ENCODE data around the gene TAF1.
"Not testable (repeated sequence)": the region's sequence is repeated elsewhere in the genome, so short reads cannot be mapped to it uniquely, and the experiment has no call there.

TAF1 gene

DNA sequence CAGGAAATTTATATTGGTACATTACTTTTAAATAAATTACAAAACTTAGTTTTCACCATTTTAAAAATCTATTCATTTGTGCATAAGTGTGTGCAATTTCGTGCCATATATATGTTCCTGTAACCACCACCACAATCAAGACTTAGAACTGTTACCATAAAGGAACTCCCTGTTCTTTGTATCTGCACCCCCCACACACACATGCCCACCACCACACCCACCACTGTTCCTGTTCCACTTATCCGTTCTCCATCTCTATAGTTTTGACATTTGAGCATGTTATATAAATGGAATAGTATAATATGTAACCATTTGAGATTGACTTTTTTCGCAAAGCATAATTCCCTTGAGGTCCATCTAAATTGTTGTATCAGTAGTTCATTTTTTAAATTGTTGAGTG lies 73.7 kb downstream of the TAF1 start:
- no peak for DNase-seq

DNA sequence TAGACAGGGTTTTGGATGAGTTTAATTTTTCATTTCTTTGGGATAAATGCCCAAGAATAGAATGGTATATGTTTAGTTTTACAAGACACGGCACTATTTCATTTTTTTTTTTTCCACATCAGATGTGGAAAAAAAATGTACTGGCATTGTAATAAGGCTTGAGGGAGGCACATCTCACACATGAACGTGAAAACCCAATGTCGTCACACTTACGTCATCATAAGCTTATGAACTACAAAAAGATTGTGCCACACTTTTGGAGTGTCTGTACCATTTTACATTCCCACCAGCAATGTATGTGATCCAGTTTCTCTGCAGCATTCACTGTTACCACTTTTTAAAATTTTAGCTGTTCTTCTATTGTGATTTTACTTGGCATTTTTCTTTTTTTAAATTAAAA lies 74.2 kb downstream of the TAF1 start:
- no peak for DNase-seq

DNA sequence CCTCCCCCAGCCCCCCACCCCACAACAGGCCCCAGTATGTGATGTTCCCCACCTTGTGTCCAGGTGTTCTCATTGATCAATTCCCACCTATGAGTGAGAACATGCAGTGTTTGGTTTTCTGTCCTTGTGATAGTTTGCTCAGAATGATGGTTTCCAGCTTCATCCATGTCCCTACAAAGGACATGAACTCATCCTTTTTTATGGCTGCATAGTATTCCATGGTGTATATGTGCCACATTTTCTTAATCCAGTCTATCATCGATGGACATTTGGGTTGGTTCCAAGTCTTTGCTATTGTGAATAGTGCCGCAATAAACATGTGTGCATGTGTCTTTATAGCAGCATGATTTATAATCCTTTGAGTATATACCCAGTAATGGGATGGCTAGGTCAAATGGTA lies 75.7 kb downstream of the TAF1 start:
- not testable (repeated sequence) for DNase-seq

DNA sequence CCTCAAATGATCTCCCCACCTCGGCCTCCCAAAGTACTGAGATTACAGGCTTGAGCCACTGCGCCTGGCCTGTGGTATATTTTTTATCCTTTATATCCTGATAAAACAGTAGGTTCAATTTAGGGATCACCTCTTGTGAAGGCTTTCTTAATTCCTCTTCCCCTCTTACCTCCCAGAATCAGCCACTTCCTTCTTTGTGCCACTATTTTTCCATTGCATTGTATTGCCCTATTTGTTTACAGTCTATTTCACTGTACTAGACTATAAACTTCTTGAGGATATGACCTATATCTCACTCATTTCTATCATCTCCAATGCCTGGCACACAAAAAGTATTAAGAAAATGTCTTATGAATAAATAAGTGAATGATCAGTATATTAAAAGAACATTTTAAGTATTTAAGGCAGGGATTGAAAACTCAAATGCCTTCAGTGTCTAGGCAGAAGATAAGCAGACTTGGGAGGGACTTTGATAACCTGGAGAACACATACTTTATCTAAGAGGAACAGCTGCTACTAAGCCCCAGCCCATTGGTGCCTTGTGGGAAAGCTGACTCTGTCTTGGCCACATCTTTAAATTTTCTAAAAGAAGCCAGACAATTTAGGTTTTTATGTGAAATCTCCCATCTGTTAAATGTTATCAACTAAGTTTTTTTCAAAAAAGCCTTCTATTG lies 84.4 kb downstream of the TAF1 start:
- DNase-seq, result no peak

DNA sequence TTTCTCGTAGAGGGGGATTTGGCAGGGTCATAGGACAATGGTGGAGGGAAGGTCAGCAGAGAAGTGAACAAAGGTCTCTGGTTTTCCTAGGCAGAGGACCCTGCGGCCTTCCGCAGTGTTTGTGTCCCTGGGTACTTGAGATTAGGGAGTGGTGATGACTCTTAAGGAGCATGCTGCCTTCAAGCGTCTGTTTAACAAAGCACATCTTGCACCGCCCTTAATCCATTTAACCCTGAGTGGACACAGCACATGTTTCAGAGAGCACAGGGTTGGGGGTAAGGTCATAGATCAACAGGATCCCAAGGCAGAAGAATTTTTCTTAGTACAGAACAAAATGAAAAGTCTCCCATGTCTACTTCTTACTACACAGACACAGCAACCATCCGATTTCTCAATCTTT lies 85.4 kb downstream of the TAF1 start:
- DNase-seq, result not testable (repeated sequence)

DNA sequence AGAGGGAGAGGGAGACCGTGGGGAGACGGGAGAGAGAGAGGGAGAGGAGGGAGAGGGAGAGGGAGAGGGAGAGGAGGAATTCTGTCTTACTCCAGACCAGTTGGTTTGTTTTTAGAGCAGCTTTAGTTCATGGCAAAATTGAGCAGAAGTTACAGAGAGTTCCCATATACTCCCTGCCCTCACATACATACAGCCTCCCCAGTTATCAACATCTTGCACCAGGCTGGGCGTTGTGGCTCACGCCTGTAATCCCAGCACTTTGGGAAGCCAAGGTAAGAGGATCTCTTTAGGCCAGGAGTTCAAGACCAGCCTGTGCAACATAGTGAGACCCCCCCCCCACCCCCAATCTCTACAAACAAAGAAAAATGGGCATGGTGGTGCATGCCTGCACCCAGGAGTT lies 86.9 kb downstream of the TAF1 start:
- no peak for DNase-seq

DNA sequence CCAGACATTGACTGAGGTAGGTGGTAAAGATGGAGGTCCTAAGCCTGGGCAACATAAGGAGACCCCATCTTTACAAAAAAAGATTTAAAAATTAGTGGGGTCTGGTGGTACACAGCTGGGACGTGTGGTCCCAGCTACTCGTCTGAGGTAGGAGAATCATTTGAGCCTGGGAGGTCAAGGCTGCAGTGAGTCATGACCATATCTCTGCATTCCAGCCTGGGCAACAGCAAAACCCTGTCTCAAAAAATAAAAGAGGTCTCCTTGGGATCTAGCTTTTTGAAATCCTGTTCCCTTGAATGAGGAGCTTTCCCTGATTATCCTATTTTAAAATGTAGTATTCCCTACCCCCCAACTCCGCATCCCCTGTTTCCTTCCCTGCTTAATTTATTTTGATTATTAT lies 88.1 kb downstream of the TAF1 start:
- no peak for DNase-seq

DNA sequence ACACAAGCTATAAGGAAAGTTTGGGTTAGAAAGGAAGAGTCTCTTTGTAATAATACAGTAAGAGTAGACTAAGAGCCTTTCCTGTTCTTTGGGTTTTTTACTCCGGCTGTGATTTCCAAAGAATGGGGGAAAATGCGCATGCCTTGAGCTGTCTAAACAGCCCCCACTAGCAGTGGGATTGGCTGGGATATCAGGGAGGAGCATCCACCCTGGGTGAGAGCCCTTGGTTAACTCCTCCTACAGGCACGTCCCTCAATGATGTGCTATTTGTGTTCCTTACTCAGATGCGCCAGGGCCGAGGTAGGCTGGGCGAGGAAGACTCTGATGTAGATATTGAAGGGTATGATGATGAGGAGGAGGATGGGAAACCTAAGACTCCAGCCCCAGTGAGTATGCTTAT lies 92.7 kb downstream of the TAF1 start:
- no peak for DNase-seq

DNA sequence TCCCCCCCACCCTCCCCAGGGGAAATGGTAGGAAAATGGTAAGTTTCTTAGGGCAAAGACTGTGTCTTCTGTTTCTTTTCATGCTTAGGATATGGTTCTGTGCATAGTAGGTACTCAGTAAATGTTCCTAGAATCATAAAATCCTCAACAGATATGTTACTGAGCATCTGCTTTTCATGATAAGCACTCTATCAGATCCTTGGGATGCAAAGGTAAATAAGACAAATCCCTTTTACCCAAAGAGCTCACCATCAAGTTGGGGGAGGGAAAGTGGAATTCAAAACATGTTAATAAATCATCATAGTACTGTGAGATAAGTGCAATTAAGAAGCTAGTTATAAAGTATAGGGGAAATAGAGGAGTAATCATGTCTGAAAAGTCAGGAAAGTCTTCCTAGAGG lies 98.8 kb downstream of the TAF1 start:
- no peak for DNase-seq

DNA sequence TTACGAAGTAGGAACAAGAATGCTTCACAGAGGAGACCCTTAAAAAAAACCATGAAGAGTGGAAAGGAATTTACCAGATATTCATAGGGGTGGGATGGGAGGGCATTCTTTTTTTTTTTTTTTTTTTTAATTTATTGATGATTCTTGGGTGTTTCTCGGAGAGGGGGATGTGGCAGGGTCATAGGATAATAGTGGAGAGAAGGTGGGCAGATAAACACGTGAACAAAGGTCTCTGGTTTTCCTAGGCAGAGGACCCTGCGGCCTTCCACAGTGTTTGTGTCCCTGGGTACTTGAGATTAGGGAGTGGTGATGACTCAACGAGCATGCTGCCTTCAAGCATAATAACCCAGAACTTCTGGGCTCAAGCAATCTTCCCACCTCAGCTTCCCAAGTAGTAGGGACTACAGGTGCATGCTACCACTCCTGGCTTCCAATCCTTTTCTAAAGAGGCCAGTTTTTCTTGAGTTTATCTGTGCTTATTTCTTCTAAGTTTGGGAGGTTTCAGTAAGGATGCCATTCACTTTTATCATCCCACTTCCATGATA lies 100.9 kb downstream of the TAF1 start:
- DNase-seq, result no peak

DNA sequence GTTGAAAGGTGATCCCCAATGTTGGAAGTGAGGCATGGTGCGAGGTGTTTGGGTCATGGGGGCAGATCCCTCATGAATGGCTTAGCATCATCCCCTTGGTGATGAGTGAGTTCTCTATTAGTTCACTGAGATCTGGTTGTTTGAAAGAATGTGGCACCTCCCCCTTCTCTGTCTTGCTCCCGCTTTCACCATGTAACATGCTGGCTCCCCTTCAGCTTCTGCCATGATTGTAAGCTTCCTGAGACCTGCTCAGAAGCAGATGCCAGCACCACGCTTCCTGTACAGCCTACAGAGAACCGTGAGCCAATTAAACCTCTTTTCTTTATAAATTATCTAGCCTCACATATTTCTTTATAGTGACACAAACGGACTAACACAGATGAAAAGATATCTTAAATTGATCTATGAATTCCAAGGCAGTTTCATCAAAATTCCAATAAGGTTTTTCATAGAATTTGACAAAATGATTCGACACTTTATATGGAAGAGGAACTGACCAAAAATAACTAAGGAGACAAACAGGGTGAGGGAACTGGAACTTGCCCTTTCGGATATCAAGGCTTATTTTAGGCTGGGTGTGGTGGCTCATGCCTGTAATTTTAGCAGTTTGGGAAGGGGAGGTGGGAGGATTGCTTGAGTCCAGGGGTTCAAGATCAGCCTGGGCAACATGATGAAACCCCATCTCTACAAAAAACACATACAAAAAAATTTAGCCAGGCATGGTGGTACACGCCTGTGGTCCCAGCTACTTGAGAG lies 109.8 kb downstream of the TAF1 start:
- no peak for DNase-seq

DNA sequence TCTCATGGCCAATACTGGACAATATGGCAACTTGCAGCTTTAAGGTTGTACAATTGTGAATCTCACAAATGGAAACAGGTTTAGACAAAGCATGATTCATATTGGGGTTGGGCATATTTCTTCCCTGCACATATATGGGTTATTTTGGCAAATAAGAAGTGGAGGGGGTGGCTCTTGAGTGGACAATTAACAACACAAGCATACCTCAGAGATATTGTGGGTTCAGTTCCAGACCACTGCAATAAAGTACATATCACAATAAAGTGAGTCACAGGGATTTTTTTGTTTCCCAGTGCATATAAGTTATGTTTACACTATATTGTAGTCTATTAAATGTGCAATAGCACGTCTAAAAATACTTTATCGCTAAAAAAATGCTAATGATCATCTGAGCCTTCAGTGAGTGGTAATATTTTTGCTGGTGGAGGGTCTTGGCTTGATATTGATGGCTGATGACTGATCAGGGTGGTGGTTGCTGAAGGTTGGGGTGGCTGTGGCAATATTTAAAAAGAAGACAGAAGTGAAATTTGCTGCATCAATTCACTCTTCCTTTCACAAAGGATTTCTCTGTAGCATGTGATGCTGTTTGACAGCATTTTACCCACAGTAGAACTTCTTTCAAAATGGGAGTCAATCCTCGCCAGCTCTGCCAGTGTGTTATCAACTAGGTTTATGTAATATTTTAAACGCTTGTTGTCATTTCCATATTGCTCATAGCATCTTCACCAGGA lies 116.2 kb downstream of the TAF1 start:
- DNase-seq, result no peak

DNA sequence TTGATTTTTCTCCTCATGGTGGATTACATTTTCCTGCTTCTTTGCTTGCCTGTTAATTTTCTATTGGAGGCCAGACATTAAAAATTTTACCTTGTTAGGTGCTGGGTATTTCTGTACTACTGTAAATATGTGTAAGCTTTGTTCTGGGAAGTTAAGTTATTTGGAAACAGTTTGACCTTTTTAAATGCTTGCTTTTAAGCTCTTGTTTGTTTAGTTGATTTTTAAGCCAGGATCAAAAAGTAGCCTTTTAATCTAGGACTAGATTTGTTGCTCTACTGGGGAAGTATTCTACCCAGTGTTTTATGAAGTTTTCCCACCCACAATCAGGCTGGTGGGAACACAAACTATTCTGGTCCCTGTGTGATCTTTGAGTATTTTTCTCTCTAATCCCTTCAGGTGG lies 121.7 kb downstream of the TAF1 start:
- no peak for DNase-seq

DNA sequence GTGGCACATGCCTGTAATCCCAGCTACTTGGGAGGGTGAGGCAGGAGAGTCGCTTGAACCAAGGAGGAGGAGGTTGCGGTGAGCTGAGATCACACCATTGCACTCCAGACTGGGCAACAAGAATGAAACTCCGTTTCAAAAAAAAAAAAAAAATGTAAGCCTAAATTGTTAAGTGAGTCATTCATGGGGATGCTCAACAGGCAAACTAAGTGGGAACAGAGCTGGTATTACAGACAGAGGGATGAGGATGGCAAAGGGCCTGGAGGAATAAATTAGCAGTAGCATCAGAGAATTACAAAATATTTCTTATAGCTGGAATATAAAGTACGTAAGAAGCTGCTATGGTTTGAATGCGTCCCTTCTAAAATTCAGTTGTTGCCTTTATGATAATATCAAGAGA lies 123.4 kb downstream of the TAF1 start:
- no peak for DNase-seq

DNA sequence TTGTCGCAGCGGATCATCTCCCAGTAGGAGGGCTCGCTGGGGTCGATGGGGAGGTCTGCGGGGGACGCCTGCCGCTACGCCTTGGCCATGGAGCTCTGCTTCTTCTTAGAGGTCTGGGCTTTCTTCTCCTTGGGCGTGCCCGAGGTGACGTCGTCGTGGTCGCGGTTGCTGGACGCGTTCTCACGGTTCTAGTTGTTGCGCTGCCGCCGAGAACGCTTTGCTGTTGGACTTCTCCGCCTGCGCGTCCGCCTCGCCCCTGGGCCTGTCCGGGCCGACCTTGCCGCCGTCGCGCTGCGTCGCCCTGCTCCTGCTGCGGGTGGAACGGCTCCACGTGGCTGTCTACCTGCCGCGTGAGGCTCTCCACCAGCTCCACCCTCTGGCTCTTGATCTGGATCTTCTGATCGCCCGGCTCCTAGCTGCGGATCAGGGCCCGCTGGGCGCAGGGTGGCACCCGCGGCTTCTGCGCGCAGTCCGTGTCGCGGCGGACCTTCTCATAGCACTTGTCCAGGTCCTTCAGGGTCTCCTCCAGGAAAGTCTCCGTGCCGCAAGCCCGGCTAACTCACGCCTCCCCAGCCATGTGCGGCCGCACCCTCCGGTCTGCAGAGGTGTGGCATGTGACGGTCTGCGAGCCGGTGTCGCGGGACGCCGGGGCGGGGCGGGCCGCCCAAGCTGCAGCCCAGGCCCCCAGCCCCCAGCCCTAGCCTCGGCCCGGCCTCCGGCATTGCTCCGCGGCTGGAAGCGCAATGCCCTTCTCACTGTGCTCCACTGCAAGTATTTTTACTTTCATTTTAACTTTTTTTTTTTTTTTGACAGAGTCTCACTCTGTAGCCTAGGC lies 126.3 kb downstream of the TAF1 start:
- peak; percentile 26 for DNase-seq

DNA sequence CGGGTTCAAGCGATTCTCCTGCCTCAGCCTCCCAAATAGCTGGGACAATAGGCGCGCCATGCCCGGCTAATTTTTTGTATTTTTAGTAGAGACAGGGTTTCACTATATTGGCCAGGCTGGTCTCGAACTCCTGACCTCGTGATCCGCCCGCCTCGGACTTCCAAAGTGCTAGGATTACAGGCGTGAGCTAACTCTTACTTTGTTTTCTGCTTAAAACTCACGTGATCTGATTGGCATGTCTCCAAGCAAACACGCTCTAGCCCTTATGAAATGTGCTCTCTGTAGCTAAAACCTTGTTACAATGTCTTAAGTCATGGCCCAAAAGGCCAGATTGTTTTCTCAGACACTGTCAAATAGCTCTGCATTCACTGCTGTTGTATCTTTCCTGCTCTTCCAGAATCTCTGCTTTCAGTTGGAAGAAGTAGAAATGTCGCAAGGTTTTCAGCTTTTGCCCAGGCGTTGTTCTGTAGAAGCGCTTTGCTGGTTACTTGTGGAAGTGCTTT lies 127.0 kb downstream of the TAF1 start:
- no peak for DNase-seq

DNA sequence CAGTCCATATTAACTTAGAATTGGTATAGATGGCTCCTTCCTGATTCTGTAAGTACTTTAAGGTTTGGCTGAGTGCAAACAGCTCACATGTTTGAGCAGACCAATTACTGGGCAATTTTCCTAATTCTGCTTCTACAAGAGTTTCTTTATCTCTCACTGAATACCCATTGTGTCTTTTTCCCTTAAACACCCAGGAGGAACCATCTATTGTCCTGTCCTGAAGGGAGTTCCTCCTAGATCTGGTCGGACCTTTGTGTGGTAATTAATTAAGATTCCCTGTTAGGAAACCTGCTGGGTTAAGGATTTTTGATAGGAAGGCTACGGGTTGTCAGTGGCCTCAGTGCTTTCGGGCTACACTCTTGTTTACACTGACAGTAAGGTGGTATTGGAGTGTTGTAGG lies 129.8 kb downstream of the TAF1 start:
- not testable (repeated sequence) for DNase-seq

DNA sequence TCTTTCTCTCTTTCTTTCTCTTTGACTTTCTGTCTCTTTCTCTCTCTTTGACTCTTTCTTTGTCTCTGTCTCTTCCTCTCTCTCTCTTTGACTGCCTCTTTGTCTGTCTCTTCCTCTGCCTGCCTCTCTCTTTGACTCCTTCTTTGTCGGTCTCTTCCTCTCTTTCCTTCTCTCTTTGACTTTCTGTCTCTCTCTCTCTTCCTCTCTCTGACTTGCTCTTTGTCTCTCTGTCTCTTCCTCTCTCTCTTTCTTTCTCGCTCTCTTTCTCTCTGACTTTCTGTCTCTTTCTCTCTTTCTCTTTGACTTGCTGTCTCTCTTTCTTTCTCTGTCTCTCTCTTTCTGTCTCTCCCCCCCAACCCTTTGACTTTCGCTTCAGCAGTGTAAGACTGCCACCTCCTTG lies 130.3 kb downstream of the TAF1 start:
- no peak for DNase-seq

DNA sequence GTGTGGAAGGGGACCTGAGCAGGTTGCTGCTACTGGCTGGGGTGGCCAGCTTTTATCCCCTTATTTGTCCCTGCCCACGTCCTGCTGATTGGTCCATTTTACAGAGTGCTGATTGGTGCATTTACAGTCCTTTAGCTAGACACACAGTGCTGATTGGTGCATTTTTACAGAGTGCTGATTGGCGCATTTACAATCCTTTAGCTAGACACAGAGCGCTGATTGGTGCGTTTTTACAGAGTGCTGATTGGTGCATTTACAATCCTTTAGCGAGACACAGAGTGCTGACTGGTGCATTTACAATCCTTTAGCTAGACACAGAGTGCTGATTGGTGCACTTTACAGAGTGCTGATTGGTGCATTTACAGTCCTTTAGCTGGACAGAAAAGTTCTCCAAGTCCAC lies 135.9 kb downstream of the TAF1 start:
- not testable (repeated sequence) for DNase-seq

DNA sequence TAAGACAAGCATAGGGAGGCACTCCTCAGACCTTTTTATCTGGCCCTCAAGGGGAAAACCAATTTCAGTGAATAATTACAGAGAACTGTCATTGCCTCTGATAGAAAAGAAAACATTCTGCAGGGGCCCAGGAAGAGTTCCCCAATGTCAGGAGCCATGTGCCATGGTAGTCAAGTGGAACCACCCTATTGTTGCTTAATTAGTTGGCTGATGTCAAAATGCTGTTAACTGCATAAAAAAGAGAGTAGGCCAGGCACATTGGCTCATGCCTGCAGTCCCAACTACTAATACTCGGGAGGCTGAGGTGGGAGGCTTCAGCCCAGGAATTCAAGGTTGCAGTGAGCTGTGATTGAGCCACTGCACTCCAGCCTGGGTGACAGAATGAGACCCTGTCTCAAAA lies 138.2 kb downstream of the TAF1 start:
- no peak for DNase-seq

DNA sequence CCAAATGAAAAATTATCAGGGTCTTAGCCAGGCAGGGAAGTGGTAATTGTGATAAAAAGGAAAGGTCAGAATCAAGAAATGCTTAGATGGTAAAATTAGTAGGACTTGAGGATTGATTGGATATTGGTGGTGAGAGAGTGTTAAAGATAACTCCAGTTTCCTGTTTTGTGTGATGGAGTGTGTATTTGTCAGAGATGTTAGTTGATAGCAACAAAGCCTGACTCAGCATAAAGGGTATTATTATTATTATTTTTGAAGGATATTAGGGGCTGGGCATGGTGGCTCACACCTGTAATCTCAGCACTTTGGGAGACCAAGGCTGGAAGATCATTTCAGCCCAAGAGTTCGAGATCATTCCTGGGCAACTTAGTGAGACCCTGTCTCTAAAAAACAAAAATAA lies 143.1 kb downstream of the TAF1 start:
- DNase-seq, result no peak

DNA sequence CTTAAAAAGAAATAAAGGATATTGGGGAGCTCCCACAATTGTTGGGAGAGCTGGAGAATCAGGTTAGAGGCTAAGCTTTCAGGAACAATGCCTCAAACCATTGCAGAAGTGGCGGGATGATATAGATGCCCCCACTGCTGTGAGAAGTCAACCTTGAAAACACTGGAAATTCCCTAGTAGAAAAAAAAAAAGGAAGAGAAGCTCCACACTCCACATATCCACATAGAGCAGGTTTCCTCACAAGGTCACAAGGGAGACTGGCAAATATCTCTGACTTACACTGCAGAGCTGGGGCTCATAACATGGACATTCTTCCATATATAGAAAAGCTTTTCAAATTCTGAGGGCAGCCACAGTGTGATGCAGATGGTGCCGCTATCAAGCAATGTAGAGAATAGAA lies 144.0 kb downstream of the TAF1 start:
- no peak for DNase-seq

DNA sequence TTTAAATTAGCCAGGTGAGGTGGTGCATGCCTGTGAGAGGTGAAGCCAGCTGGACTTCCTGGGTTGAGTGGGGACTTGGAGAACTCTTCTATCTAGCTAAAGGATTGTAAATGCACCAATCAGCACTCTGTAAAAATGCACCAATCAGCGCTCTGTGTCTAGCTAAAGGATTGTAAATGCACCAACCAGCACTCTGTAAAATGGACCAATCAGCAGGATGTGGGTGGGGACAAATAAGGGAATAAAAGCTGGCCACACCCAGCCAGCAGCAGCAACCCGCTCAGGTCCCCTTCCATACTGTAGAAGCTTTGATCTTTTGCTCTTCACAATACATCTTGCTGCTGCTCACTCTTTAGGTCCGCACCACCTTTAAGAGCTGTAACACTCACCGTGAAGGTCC lies 147.6 kb downstream of the TAF1 start:
- DNase-seq, result not testable (repeated sequence)
